Measurements from ENCODE around the gene CAP2. TPM values are rescaled to one million over a fixed set of nuclear protein-coding genes. Genes with fewer than 3 reads are reported as not detected.
"Not testable (repeated sequence)": the region's sequence is repeated elsewhere in the genome, so short reads cannot be mapped to it uniquely, and the experiment has no call there.

CAP2 gene
- total RNA-seq, 1 donor from 2014 or later: 2.1 TPM

- FAIRE-seq: no peak
- Histone ChIP-seq H3K27me3 (ENCODE audit: control insufficient read depth, insufficient read depth, low read length) (no peaks in the 10 kb centered on the region), H3K36me3 (ENCODE audit: control insufficient read depth, insufficient read depth, low read length) (no peaks in the 10 kb centered on the region), H3K4me3 (ENCODE audit: low read depth, low read length) (no peak overlapping the region)
- TF ChIP-seq CTCF (IDR thresholded peaks at IDR 0.05; ENCODE audit: insufficient read depth, low read length, severe bottlenecking): no peak
- peak; percentile 88 for DNase-seq (ENCODE audit: low read depth)
These were observed 181.6 kb downstream of the CAP2 start for GRCh38 chr6:17574866-17575560.

GRCh38 chr6:17577059-17577458 lies 183.7 kb downstream of the CAP2 start:
- FAIRE-seq (no peak), DNase-seq (ENCODE audit: low read depth) (no peak)
- no peak for TF ChIP-seq CTCF (IDR thresholded peaks at IDR 0.05; ENCODE audit: insufficient read depth, low read length, severe bottlenecking)
- H3K27me3 ChIP-seq (ENCODE audit: control insufficient read depth, insufficient read depth, low read length): no peaks in the 10 kb centered on the region
- H3K36me3 ChIP-seq (ENCODE audit: control insufficient read depth, insufficient read depth, low read length): no peaks in the 10 kb centered on the region
- no peak overlapping the region for H3K4me3 ChIP-seq (ENCODE audit: low read depth, low read length)

- no peaks in the 10 kb centered on the region for H3K27me3 ChIP-seq (ENCODE audit: control insufficient read depth, insufficient read depth, low read length)
- no peak for TF ChIP-seq CTCF (IDR thresholded peaks at IDR 0.05; ENCODE audit: insufficient read depth, low read length, severe bottlenecking)
- no peak for FAIRE-seq
- no peaks in the 10 kb centered on the region for H3K36me3 ChIP-seq (ENCODE audit: control insufficient read depth, insufficient read depth, low read length)
- no peak for DNase-seq (ENCODE audit: low read depth)
- H3K4me3 ChIP-seq (ENCODE audit: low read depth, low read length): peak overlapping the region; percentile 46
These were observed 187.2 kb downstream of the CAP2 start for GRCh38 chr6:17580518-17581048.

- FAIRE-seq; DNase-seq (ENCODE audit: low read depth); H3K4me3 ChIP-seq (ENCODE audit: low read depth, low read length); H3K27me3 ChIP-seq (ENCODE audit: control insufficient read depth, insufficient read depth, low read length); H3K36me3 ChIP-seq (ENCODE audit: control insufficient read depth, insufficient read depth, low read length): not testable (repeated sequence)
These were observed 187.9 kb downstream of the CAP2 start for GRCh38 chr6:17581282-17581681.

- FAIRE-seq (no peak), DNase-seq (ENCODE audit: low read depth) (peak; percentile 29)
- Histone ChIP-seq H3K36me3 (ENCODE audit: control insufficient read depth, insufficient read depth, low read length) (no peaks in the 10 kb centered on the region), H3K4me3 (ENCODE audit: low read depth, low read length) (no peak overlapping the region), H3K27me3 (ENCODE audit: control insufficient read depth, insufficient read depth, low read length) (no peaks in the 10 kb centered on the region)
- no peak for TF ChIP-seq CTCF (IDR thresholded peaks at IDR 0.05; ENCODE audit: insufficient read depth, low read length, severe bottlenecking)
These were observed 190.4 kb downstream of the CAP2 start for GRCh38 chr6:17583811-17584210.

- TF ChIP-seq CTCF (IDR thresholded peaks at IDR 0.05; ENCODE audit: insufficient read depth, low read length, severe bottlenecking): peak; percentile 48
- DNase-seq (ENCODE audit: low read depth) (peak; percentile 65), FAIRE-seq (no peak)
- Histone ChIP-seq H3K4me3 (ENCODE audit: low read depth, low read length) (no peak overlapping the region), H3K36me3 (ENCODE audit: control insufficient read depth, insufficient read depth, low read length) (no peaks in the 10 kb centered on the region), H3K27me3 (ENCODE audit: control insufficient read depth, insufficient read depth, low read length) (no peaks in the 10 kb centered on the region)
These were observed 190.9 kb downstream of the CAP2 start for GRCh38 chr6:17584241-17584803.
